DOHH2 (cell line): ENCODE measurements around the gene CLEC2B.

ENCODE experiments used
- EZH2phosphoT487 ChIP-seq: fragments of 200-600 bp; sonication (generic); IDR thresholded peaks from 2 replicates; pipeline ENCODE4 v1.6.1; 2017; ENCODE audit warnings: borderline replicate concordance, mild to moderate bottlenecking, antibody characterized with exemption, low read length, moderate library complexity, mixed read lengths
- TF ChIP-seq, protein P1 (sequence below): fragments of 200-600 bp; sonication (generic); IDR thresholded peaks from one replicate; pipeline ENCODE4 v1.5.1; 2014; ENCODE audit warnings: antibody characterized with exemption, mild to moderate bottlenecking, low read depth, low read length; ENCODE audit not compliant: poor library complexity, severe bottlenecking

DNA sequence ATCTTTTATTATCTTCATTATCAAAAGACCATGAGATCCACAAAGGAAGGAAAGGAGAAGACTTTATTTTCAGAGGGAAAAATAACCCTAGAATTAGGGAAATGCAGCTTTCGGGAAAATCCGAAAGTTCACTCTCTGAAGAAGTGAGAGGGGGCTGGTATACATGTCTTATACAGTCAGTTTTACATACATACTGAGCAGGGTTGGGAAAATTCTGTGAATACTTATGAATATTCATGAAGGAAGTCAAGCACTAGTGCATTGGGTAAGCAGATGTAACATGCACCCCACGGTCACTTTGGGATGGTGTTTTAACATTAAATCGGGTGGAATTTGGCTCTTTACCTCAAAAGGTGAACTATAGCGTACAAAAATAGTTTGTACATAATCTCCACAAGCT lies 57.5 kb downstream of the CLEC2B start:
- no peak for TF ChIP-seq EZH2phosphoT487
- TF ChIP-seq, protein P1, sequence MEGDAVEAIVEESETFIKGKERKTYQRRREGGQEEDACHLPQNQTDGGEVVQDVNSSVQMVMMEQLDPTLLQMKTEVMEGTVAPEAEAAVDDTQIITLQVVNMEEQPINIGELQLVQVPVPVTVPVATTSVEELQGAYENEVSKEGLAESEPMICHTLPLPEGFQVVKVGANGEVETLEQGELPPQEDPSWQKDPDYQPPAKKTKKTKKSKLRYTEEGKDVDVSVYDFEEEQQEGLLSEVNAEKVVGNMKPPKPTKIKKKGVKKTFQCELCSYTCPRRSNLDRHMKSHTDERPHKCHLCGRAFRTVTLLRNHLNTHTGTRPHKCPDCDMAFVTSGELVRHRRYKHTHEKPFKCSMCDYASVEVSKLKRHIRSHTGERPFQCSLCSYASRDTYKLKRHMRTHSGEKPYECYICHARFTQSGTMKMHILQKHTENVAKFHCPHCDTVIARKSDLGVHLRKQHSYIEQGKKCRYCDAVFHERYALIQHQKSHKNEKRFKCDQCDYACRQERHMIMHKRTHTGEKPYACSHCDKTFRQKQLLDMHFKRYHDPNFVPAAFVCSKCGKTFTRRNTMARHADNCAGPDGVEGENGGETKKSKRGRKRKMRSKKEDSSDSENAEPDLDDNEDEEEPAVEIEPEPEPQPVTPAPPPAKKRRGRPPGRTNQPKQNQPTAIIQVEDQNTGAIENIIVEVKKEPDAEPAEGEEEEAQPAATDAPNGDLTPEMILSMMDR: no peak
